ENCODE results near the gene CD109. TPM values are rescaled to one million over a fixed set of nuclear protein-coding genes. Genes with fewer than 3 reads are reported as not detected.
"Not testable (repeated sequence)": the region's sequence is repeated elsewhere in the genome, so short reads cannot be mapped to it uniquely, and the experiment has no call there.

Gene CD109
- total RNA-seq, 1 experiment from 2014 or later: 8.7 TPM

- DNase-seq (ENCODE audit: low spot score): no peak
- Histone ChIP-seq H3K4me1 (ENCODE audit: insufficient read depth, low read length, poor library complexity, severe bottlenecking) (peaks cover 26% of the 10 kb centered on the region), H3K36me3 (ENCODE audit: insufficient read depth, low read length, poor library complexity, severe bottlenecking) (no peaks in the 10 kb centered on the region), H3K27ac (ENCODE audit: low read depth, low read length, poor library complexity, severe bottlenecking) (no peak overlapping the region), H3K27me3 (replicated peaks; ENCODE audit: insufficient read depth, low read depth, low read length, poor library complexity) (no peaks in the 10 kb centered on the region), H3K4me3 (ENCODE audit: low read depth, low read length, poor library complexity, severe bottlenecking) (no peak overlapping the region), H3K9me3 (ENCODE audit: low read depth, low read length, poor library complexity, severe bottlenecking) (peaks cover 6% of the 10 kb centered on the region)
- ChIA-PET POLR2A (ENCODE audit: low non-redundant PET) (no interaction called here), CTCF (no interaction called here)
- intact Hi-C loops (cut with micrococcal nuclease; ENCODE audit: unreplicated experiment): no loop called here
- BruUV-seq (replicated peaks): no TSS peak
- no peak for TF ChIP-seq EZH2 (IDR thresholded peaks at IDR 0.05; ENCODE audit: borderline replicate concordance, low read depth, low read length, poor library complexity, severe bottlenecking)
- no peak for TF ChIP-seq CTCF (conservative IDR thresholded peaks at IDR 0.05; ENCODE audit: low read depth, low read length)
Measured at GRCh38 chr6:73712535-73713173, 16.7 kb downstream of the CD109 start.

- peak; percentile 92 for DNase-seq (ENCODE audit: low spot score)
- Histone ChIP-seq H3K27ac (ENCODE audit: low read depth, low read length, poor library complexity, severe bottlenecking) (no peak overlapping the region), H3K4me3 (ENCODE audit: low read depth, low read length, poor library complexity, severe bottlenecking) (no peak overlapping the region), H3K4me1 (ENCODE audit: insufficient read depth, low read length, poor library complexity, severe bottlenecking) (peaks cover 26% of the 10 kb centered on the region), H3K27me3 (replicated peaks; ENCODE audit: insufficient read depth, low read depth, low read length, poor library complexity) (no peaks in the 10 kb centered on the region), H3K36me3 (ENCODE audit: insufficient read depth, low read length, poor library complexity, severe bottlenecking) (no peaks in the 10 kb centered on the region), H3K9me3 (ENCODE audit: low read depth, low read length, poor library complexity, severe bottlenecking) (peaks cover 6% of the 10 kb centered on the region)
- intact Hi-C loops (cut with micrococcal nuclease; ENCODE audit: unreplicated experiment): no loop called here
- BruUV-seq (replicated peaks): no TSS peak
- no peak for TF ChIP-seq CTCF (conservative IDR thresholded peaks at IDR 0.05; ENCODE audit: low read depth, low read length)
- no peak for TF ChIP-seq EZH2 (IDR thresholded peaks at IDR 0.05; ENCODE audit: borderline replicate concordance, low read depth, low read length, poor library complexity, severe bottlenecking)
- POLR2A ChIA-PET (ENCODE audit: low non-redundant PET): no interaction called here
- CTCF ChIA-PET: interaction anchor here (0.6 to 1.5 kb wide), 4 partner anchors 20 to 1495 kb away, joined by 3 to 7 read pairs (median 4); no protein-coding TSS in a partner anchor
Measured at GRCh38 chr6:73713426-73714147, 17.6 kb downstream of the CD109 start.

- POLR2A ChIA-PET (ENCODE audit: low non-redundant PET); H3K36me3 ChIP-seq (ENCODE audit: insufficient read depth, low read length, poor library complexity, severe bottlenecking); intact Hi-C loops (cut with micrococcal nuclease; ENCODE audit: unreplicated experiment); H3K4me3 ChIP-seq (ENCODE audit: low read depth, low read length, poor library complexity, severe bottlenecking); H3K27ac ChIP-seq (ENCODE audit: low read depth, low read length, poor library complexity, severe bottlenecking); H3K27me3 ChIP-seq (replicated peaks; ENCODE audit: insufficient read depth, low read depth, low read length, poor library complexity); H3K9me3 ChIP-seq (ENCODE audit: low read depth, low read length, poor library complexity, severe bottlenecking); BruUV-seq (replicated peaks); CTCF ChIA-PET; DNase-seq (ENCODE audit: low spot score): not testable (repeated sequence)
- H3K4me1 ChIP-seq (ENCODE audit: insufficient read depth, low read length, poor library complexity, severe bottlenecking): peaks cover 26% of the 10 kb centered on the region
Measured at GRCh38 chr6:73715111-73715508, 19.1 kb downstream of the CD109 start.

All from A673 (cell line).